Muscle of back (tissue), 11 donors: ENCODE results near the gene PIP4K2C. TPM values are rescaled to one million over a fixed set of nuclear protein-coding genes. Genes with fewer than 3 reads are reported as not detected.
"Not testable (repeated sequence)": the region's sequence is repeated elsewhere in the genome, so short reads cannot be mapped to it uniquely, and the experiment has no call there.

Source experiments
- DNase-seq, 3 donors: peaks; one replicate each; pipeline versions ENCODE4 v3.0.0 to v3.0.0-alpha.2; 2013
- polyA plus RNA-seq, 10 donors: library from polyadenylated mRNA; unstranded; fragments of 120-200 nt; gene quantifications; one replicate each; pipeline ENCODE4 v1.2.1, GENCODE V29; 2013; ENCODE audit not compliant: insufficient read length in 10 of 10

Gene PIP4K2C
- polyA plus RNA-seq, 10 donors: 10.4 to 16.0 (median 11.4) TPM

GRCh38 chr12:57632958-57633840, 42.2 kb downstream of the PIP4K2C start, which contains the start of gene B4GALNT1:
TSS of gene B4GALNT1 (minus strand) at chr12:57633201. CDS start at chr12:57632132, 1,069 bp downstream.
- peak in 2 of 3 donors; percentile 44 to 86 for DNase-seq

GRCh38 chr12:57636731-57637130, 45.7 kb downstream of the PIP4K2C start:
- not testable (repeated sequence) for DNase-seq

- DNase-seq: no peak
These were observed 46.4 kb downstream of the PIP4K2C start for GRCh38 chr12:57637364-57637763.

DNA sequence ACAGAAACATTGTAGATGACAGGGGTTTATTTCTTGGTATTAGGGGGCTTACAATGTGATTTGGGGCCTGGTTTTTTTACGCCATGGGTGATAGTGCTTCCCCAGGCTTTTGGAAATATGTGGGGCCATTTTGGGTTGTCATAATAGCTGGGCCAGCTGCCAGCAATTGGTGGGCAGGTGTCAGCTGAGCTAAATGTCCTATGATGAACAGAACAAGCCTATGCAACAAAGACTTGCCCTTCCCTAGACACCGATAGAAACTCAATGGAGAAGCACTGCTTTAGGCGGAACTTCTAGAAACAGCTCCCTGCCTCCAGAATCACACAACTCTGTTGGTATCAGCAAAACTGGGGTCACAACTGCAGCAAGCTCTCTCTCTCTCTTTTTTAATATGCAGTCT, 47.1 kb downstream of the PIP4K2C start:
- DNase-seq: no peak

- no peak for DNase-seq
These were observed 49.4 kb downstream of the PIP4K2C start for GRCh38 chr12:57640175-57641042.

DNA sequence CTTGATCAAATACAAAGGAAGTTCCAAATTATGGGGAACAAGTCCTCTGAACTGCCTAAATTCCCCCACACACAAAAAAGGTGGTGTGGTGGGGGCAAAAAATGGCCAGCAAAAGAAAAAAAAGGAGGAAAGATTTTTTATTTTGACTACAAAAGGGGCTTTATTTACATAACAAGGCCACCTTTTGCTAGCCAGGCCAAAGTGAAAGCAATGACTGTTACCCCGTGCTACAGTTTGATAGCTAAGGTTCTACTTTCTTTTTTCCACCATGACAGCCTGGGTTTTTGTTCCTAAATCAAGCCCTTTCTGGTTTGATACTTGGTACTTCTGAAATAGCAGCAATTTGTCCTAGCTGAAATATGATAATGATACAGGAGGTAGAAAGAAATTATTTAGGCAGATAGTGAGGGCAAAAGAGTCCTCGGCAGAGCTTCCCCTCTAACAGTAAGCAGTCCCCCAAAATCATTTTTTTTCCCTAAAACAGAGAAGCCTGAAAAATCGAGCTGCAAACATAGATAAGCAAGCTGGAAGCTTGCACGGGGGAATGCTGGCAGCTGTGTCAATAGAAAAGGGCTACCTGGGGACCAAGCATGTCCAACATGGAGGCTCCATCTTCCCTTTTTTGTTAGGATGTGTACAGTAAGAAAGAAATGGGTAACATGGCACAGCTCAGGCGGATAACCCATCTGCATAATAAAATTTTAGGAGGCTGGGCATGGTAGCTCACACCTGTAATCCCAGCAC, 50.9 kb downstream of the PIP4K2C start:
- no peak for DNase-seq

DNA sequence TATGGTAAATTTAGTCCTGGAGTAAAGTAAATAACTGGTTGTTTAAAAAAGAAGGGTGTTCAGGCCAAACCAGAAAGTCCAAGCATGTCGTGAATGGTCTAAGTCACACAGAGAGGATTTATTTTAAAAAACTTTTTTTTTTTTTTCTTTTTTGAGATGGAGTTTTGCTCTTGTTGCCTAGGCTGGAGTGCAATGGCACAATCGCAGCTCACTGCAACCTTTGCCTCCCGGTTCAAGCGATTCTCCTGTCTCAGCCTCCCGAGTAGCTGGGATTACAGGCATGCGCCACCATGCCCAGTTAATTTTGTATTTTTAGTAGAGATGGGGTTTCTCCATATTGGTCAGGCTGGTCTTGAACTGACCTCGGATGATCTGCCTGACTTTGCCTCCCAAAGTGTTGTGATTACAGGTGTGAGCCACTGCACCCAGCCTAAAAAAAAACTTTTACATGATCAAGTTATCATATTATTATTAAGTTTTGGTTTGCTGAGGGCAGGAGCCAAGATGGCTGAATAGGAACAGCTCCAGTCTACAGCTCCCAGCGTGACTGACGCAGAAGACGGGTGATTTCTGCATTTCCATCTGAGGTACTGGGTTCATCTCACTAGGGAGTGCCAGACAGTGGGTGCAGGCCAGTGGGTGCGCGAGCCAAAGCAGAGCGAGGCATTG, 55.1 kb downstream of the PIP4K2C start:
- not testable (repeated sequence) for DNase-seq

DNA sequence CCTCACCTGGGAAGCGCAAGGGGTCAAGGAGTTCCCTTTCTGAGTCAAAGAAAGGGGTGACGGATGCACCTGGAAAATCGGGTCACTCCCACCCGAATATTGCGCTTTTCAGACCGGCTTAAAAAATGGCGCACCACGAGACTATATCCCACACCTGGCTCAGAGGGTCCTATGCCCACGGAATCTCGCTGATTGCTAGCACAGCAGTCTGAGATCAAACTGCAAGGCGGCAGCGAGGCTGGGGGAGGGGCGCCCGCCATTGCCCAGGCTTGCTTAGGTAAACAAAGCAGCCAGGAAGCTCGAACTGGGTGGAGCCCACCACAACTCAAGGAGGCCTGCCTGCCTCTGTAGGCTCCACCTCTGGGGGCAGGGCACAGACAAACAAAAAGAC, 55.7 kb downstream of the PIP4K2C start:
- DNase-seq: not testable (repeated sequence)

Other genes with a start within 250 kb of the PIP4K2C start
- 10 to 100 TPM; 33.2 to 59.4 (median 49.1) TPM for gene R3HDM2, start 160.1 kb upstream of the PIP4K2C start, polyA plus RNA-seq
- gene INHBC, start 156.4 kb upstream of the PIP4K2C start, polyA plus RNA-seq: under 1 TPM in 8 of 10 donors, not detected in 2; 0.12 to 0.42 (median 0.20) TPM
- gene INHBE, start 135.9 kb upstream of the PIP4K2C start, polyA plus RNA-seq: 1 to 10 TPM in 9 of 10 donors, under 1 TPM in 1; 0.83 to 4.6 (median 2.3) TPM
- 10 to 100 TPM in 5 of 10 donors, 1 to 10 TPM in 5; 6.4 to 18.4 (median 10.7) TPM for gene GLI1, start 131.4 kb upstream of the PIP4K2C start, polyA plus RNA-seq
- 10 to 100 TPM in 1 of 10 donors, 1 to 10 TPM in 9; 3.5 to 10.6 (median 6.6) TPM for gene ARHGAP9, start 111.3 kb upstream of the PIP4K2C start, polyA plus RNA-seq
- gene MARS1, start 103.1 kb upstream of the PIP4K2C start, polyA plus RNA-seq: 100 to 1,000 TPM in 2 of 10 donors, 10 to 100 TPM in 8; 72.4 to 114 (median 90.8) TPM
- 10 to 100 TPM in 9 of 10 donors, 1 to 10 TPM in 1; 9.9 to 13.4 (median 11.4) TPM for gene DDIT3, start 70.7 kb upstream of the PIP4K2C start, polyA plus RNA-seq
- 10 to 100 TPM; 29.4 to 50.0 (median 36.5) TPM for gene MBD6, start 68.4 kb upstream of the PIP4K2C start, polyA plus RNA-seq
- gene DCTN2, start 44.0 kb upstream of the PIP4K2C start, polyA plus RNA-seq: 100 to 1,000 TPM; 131 to 157 (median 148) TPM
- gene KIF5A, start 41.1 kb upstream of the PIP4K2C start, polyA plus RNA-seq: under 1 TPM in 9 of 10 donors, not detected in 1; 0.08 to 0.46 (median 0.17) TPM
- 10 to 100 TPM; 21.8 to 42.7 (median 26.5) TPM for gene DTX3, start 13.6 kb downstream of the PIP4K2C start, polyA plus RNA-seq
- gene ARHGEF25, start 20.2 kb downstream of the PIP4K2C start, polyA plus RNA-seq: 10 to 100 TPM; 30.5 to 47.9 (median 37.8) TPM
- 1 to 10 TPM; 1.5 to 3.1 (median 2.6) TPM for gene B4GALNT1, start 42.0 kb downstream of the PIP4K2C start, polyA plus RNA-seq
- gene OS9, start 102.9 kb downstream of the PIP4K2C start, polyA plus RNA-seq: 100 to 1,000 TPM; 112 to 161 (median 121) TPM
- gene AGAP2, start 147.6 kb downstream of the PIP4K2C start, polyA plus RNA-seq: 10 to 100 TPM in 3 of 10 donors, 1 to 10 TPM in 7; 5.6 to 12.5 (median 7.3) TPM
- gene TSPAN31, start 153.8 kb downstream of the PIP4K2C start, polyA plus RNA-seq: 10 to 100 TPM; 38.1 to 52.2 (median 44.0) TPM
- 100 to 1,000 TPM; 119 to 210 (median 154) TPM for gene CDK4, start 161.1 kb downstream of the PIP4K2C start, polyA plus RNA-seq
- 10 to 100 TPM in 1 of 10 donors, 1 to 10 TPM in 9; 6.6 to 10.2 (median 7.9) TPM for gene MARCHF9, start 163.9 kb downstream of the PIP4K2C start, polyA plus RNA-seq
- gene CYP27B1, start 175.9 kb downstream of the PIP4K2C start, polyA plus RNA-seq: 1 to 10 TPM in 3 of 10 donors, under 1 TPM in 7; 0.20 to 1.3 (median 0.82) TPM
- gene METTL1, start 180.9 kb downstream of the PIP4K2C start, polyA plus RNA-seq: 10 to 100 TPM; 19.5 to 28.7 (median 25.8) TPM
- gene EEF1AKMT3, start 181.4 kb downstream of the PIP4K2C start, polyA plus RNA-seq: 1 to 10 TPM; 5.6 to 10.0 (median 6.6) TPM
- 10 to 100 TPM; 22.6 to 34.7 (median 30.6) TPM for gene TSFM, start 191.6 kb downstream of the PIP4K2C start, polyA plus RNA-seq
- gene AVIL, start 227.5 kb downstream of the PIP4K2C start, polyA plus RNA-seq: 10 to 100 TPM in 7 of 10 donors, 1 to 10 TPM in 3; 8.6 to 30.6 (median 12.6) TPM